Peyer's patch (tissue), 4 donors: ENCODE measurements around the gene THUMPD2.

ENCODE experiments used
- POLR2A ChIP-seq, 2 donors: fragments of 450-650 bp; IDR thresholded peaks; one replicate each; pipeline ENCODE4 v1.5.1; 2017; ENCODE audit warnings: antibody characterized with exemption in 2 of 2, mild to moderate bottlenecking in 2 of 2, moderate library complexity in 2 of 2
- TF ChIP-seq, protein P1 (sequence below), 6 experiments: fragments of 450-650 bp in 4 of 6; fragments of 200-600 bp in 2 of 6; sonication (generic) in 1 of 6; IDR thresholded peaks; one replicate each; pipeline ENCODE4 v1.5.1; 2017 to 2019; ENCODE audit warnings: antibody characterized with exemption in 6 of 6, mild to moderate bottlenecking in 3 of 6, moderate library complexity in 1 of 6

DNA sequence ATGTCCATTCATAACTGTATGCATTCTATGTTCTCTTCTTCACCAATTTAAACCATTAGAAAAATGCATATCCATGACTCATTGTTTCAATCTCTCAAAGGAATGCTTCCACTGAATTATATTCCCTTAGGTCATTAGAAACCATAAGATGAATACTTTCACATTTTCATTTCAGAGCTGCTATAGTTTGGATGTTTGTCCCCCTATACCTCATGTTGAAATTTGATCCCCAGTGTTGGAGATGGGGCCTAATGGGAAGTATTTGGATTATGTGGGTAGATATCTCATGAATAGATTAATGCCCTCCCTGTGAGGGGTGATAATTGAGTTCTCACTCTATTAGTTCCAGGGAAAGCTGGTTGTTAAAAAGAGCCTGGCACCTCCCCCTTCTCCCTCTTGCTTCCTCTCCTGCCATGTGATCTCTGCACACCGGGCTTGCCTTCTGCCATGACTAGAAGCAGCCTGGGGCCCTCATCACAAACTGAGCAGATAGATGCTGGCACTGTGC lies 35.7 kb downstream of the THUMPD2 start:
- TF ChIP-seq, protein P1, sequence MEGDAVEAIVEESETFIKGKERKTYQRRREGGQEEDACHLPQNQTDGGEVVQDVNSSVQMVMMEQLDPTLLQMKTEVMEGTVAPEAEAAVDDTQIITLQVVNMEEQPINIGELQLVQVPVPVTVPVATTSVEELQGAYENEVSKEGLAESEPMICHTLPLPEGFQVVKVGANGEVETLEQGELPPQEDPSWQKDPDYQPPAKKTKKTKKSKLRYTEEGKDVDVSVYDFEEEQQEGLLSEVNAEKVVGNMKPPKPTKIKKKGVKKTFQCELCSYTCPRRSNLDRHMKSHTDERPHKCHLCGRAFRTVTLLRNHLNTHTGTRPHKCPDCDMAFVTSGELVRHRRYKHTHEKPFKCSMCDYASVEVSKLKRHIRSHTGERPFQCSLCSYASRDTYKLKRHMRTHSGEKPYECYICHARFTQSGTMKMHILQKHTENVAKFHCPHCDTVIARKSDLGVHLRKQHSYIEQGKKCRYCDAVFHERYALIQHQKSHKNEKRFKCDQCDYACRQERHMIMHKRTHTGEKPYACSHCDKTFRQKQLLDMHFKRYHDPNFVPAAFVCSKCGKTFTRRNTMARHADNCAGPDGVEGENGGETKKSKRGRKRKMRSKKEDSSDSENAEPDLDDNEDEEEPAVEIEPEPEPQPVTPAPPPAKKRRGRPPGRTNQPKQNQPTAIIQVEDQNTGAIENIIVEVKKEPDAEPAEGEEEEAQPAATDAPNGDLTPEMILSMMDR (IDR thresholded peaks at IDR 0.05), result no peak
- TF ChIP-seq POLR2A (IDR thresholded peaks at IDR 0.05), result no peak
